PC-3 (cell line): ENCODE measurements around the gene MATN1. TPM values are rescaled to one million over a fixed set of nuclear protein-coding genes. Genes with fewer than 3 reads are reported as not detected.

Source experiments
- ATAC-seq: fragments of 200-7000 bp; cut with Tn5 transposase; 2 replicates; pipeline ENCODE4 v1.9.1; 2020; ENCODE audit warnings: mild to moderate bottlenecking, moderate library complexity
- BruUV-seq: library from RNA; stranded (reverse); fragments of 400-500 nt; replicated peaks from 2 replicates; lab custom pipeline; 2021; lab: Mats Ljungman, UMichigan
- CTCF ChIA-PET: fragments of 300-600 bp; sonication (Branson Sonifier 250); formaldehyde crosslinking; loops from one replicate; lab custom pipeline; 2022; ENCODE audit warnings: antibody characterized with exemption; lab: Charles Lee
- POLR2A ChIA-PET: fragments of 300-600 bp; sonication (Branson Sonifier 250); formaldehyde crosslinking; loops from one replicate; lab custom pipeline; 2022; ENCODE audit warnings: antibody characterized with exemption; ENCODE audit not compliant: unreplicated experiment; lab: Charles Lee
- DNase-seq: peaks from one replicate; pipeline ENCODE4 v3.0.0-alpha.2; 2015
- H2AFZ ChIP-seq: fragments of 300-600 bp; sonication (generic); 2 replicates; pipeline ENCODE4 v1.6.0; 2016; ENCODE audit warnings: antibody characterized with exemption, low read length
- H3F3A ChIP-seq: fragments of 300-600 bp; sonication (generic); one replicate; pipeline ENCODE4 v1.6.0; 2017; ENCODE audit warnings: antibody characterized with exemption, low read length, control low read depth, mild to moderate bottlenecking; ENCODE audit not compliant: unreplicated experiment
- H3K27ac ChIP-seq: fragments of 300-600 bp; sonication (generic); 2 replicates; pipeline ENCODE4 v1.5.1; 2016; ENCODE audit warnings: mild to moderate bottlenecking, low read length
- H3K27me3 ChIP-seq: fragments of 300-600 bp; sonication (generic); 2 replicates; pipeline ENCODE4 v1.6.1; 2016; ENCODE audit warnings: low read length, mixed read lengths
- H3K36me3 ChIP-seq: fragments of 300-600 bp; sonication (generic); 2 replicates; pipeline ENCODE4 v1.6.1; 2016; ENCODE audit warnings: low read depth, mixed run types, low read length, mixed read lengths
- H3K4me1 ChIP-seq: fragments of 300-600 bp; sonication (generic); 2 replicates; pipeline ENCODE4 v1.5.1; 2016; ENCODE audit warnings: low read length; ENCODE audit not compliant: insufficient read depth
- H3K4me2 ChIP-seq: fragments of 300-600 bp; sonication (generic); 2 replicates; pipeline ENCODE4 v1.6.0; 2016; ENCODE audit warnings: low read length
- H3K4me3 ChIP-seq: fragments of 300-600 bp; sonication (generic); 2 replicates; pipeline ENCODE4 v1.5.1; 2016; ENCODE audit warnings: mild to moderate bottlenecking, low read length, mixed read lengths
- H3K79me2 ChIP-seq: fragments of 300-600 bp; sonication (generic); 2 replicates; pipeline ENCODE4 v1.6.1; 2017; ENCODE audit warnings: low read length, mixed read lengths
- H3K9ac ChIP-seq: fragments of 300-600 bp; sonication (generic); 2 replicates; pipeline ENCODE4 v1.6.0; 2016; ENCODE audit warnings: mild to moderate bottlenecking, low read length
- H3K9me2 ChIP-seq: fragments of 300-600 bp; sonication (generic); replicated peaks from 2 replicates; pipeline ENCODE4 v1.6.1; 2016; ENCODE audit warnings: mixed run types, low read length, mixed read lengths
- H3K9me3 ChIP-seq: fragments of 300-600 bp; sonication (generic); 2 replicates; pipeline ENCODE4 v1.6.1; 2016; ENCODE audit warnings: low read length, mixed read lengths
- H4K20me1 ChIP-seq: fragments of 300-600 bp; sonication (generic); 2 replicates; pipeline ENCODE4 v1.6.1; 2016; ENCODE audit warnings: low read length, mixed read lengths
- CTCF ChIP-seq: fragments of 300-600 bp; sonication (generic); conservative IDR thresholded peaks from 2 replicates; pipeline ENCODE4 v1.5.1; 2017; ENCODE audit warnings: antibody characterized with exemption, low read depth, mild to moderate bottlenecking, low read length
- EZH2 ChIP-seq: fragments of 300-600 bp; sonication (generic); IDR thresholded peaks from one replicate; pipeline ENCODE4 v1.6.1; 2017; ENCODE audit warnings: antibody characterized with exemption, mild to moderate bottlenecking, low read length; ENCODE audit not compliant: unreplicated experiment
- EZH2phosphoT487 ChIP-seq: fragments of 300-600 bp; sonication (generic); IDR thresholded peaks from 2 replicates; pipeline ENCODE4 v1.6.1; 2018; ENCODE audit warnings: mild to moderate bottlenecking, antibody characterized with exemption, low read length, borderline replicate concordance
- intact Hi-C: fragments of 100-400 bp; cut with micrococcal nuclease; formaldehyde crosslinking; loops from 2 replicates; pipeline ENCODE4 v1.9.0; 2023
- total RNA-seq: library from RNA; depleted of rRNA; stranded (reverse); fragments of >200 nt; gene quantifications from 2 replicates; pipeline ENCODE4 v1.2.3, GENCODE V29; 2014

Gene MATN1
- total RNA-seq, 1 experiment from 2014 or later = not detected

GRCh38 chr1:30684881-30685795, 38.2 kb downstream of the MATN1 start:
- Histone ChIP-seq H3K9me2 (no peaks in the 10 kb centered on the region), H3K4me1 (no peaks in the 10 kb centered on the region), H3K27me3 (peaks cover 42% of the 10 kb centered on the region), H3K27ac (no peak overlapping the region), H3K9ac (no peak overlapping the region), H2AFZ (no peak overlapping the region), H3K4me3 (no peak overlapping the region), H3K9me3 (no peaks in the 10 kb centered on the region), H3K4me2 (no peak overlapping the region), H3K79me2 (no peaks in the 10 kb centered on the region), H4K20me1 (no peaks in the 10 kb centered on the region), H3F3A (no peaks in the 10 kb centered on the region), H3K36me3 (no peaks in the 10 kb centered on the region)
- DNase-seq (peak; percentile 24), ATAC-seq (peak; percentile 31; the same call in 1 of the 2 replicates)
- ChIA-PET CTCF (no interaction called here), POLR2A (no interaction called here)
- BruUV-seq = no TSS peak
- intact Hi-C loops = no loop called here
- TF ChIP-seq CTCF (no peak), EZH2phosphoT487 (no peak), EZH2 (no peak)

- H3K27me3 ChIP-seq = peaks cover 42% of the 10 kb centered on the region
- H4K20me1 ChIP-seq = no peaks in the 10 kb centered on the region
- DNase-seq (no peak), ATAC-seq (no peak)
- no peaks in the 10 kb centered on the region for H3F3A ChIP-seq
- no peak overlapping the region for H3K27ac ChIP-seq
- no peak overlapping the region for H3K4me3 ChIP-seq
- CTCF ChIA-PET = no interaction called here
- no peaks in the 10 kb centered on the region for H3K36me3 ChIP-seq
- no TSS peak for BruUV-seq
- H3K9me2 ChIP-seq = no peaks in the 10 kb centered on the region
- TF ChIP-seq EZH2phosphoT487 (no peak), CTCF (no peak), EZH2 (no peak)
- intact Hi-C loops = no loop called here
- H3K9ac ChIP-seq = no peak overlapping the region
- no peaks in the 10 kb centered on the region for H3K79me2 ChIP-seq
- no peak overlapping the region for H2AFZ ChIP-seq
- POLR2A ChIA-PET = no interaction called here
- H3K9me3 ChIP-seq = no peaks in the 10 kb centered on the region
- H3K4me2 ChIP-seq = no peak overlapping the region
- no peaks in the 10 kb centered on the region for H3K4me1 ChIP-seq
Observed at GRCh38 chr1:30684259-30684658, 39.1 kb downstream of the MATN1 start.

GRCh38 chr1:30683699-30684098, 39.7 kb downstream of the MATN1 start:
- ATAC-seq = no peak
- H3K27ac ChIP-seq = no peak overlapping the region
- no peaks in the 10 kb centered on the region for H3K36me3 ChIP-seq
- BruUV-seq = no TSS peak
- H3K4me3 ChIP-seq = no peak overlapping the region
- H3F3A ChIP-seq = no peaks in the 10 kb centered on the region
- H3K79me2 ChIP-seq = no peaks in the 10 kb centered on the region
- no peaks in the 10 kb centered on the region for H4K20me1 ChIP-seq
- H3K4me1 ChIP-seq = no peaks in the 10 kb centered on the region
- H3K9me2 ChIP-seq = no peaks in the 10 kb centered on the region
- peaks cover 42% of the 10 kb centered on the region for H3K27me3 ChIP-seq
- ChIA-PET CTCF (no interaction called here), POLR2A (no interaction called here)
- no peaks in the 10 kb centered on the region for H3K9me3 ChIP-seq
- intact Hi-C loops = no loop called here
- H3K9ac ChIP-seq = no peak overlapping the region
- no peak for DNase-seq
- H2AFZ ChIP-seq = no peak overlapping the region
- TF ChIP-seq EZH2 (no peak), CTCF (no peak), EZH2phosphoT487 (no peak)
- no peak overlapping the region for H3K4me2 ChIP-seq
